HG03066 (cell line): ENCODE data around the gene USP40.

Experiments used
- ATAC-seq: cut with Tn5 transposase; IDR thresholded peaks from one replicate; pipeline ENCODE4 v1.9.1; 2021; ENCODE audit warnings: low read depth; ENCODE audit not compliant: unreplicated experiment

The USP40 gene

GRCh38 chr2:233556881-233557736 is 9.5 kb downstream of the USP40 start:
- ATAC-seq = no peak

DNA sequence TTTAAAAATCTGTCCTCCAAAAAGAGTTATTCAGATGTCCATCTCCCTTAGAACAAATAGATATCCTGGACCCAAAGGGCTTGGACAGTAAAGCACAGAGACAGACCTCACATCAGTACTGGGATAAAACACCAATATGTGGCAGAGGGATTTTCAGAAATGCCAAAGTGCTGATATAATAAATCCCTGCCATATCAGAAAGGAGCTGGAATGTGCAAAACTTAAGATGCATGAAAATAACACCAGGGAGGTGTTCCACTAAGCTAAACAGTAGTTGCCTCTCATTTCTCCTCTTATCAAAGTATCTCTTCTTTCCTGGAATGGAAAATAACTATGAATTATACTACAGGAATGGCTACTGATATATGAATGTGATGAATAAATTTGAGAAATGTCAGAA is 13.2 kb downstream of the USP40 start:
- ATAC-seq = no peak

DNA sequence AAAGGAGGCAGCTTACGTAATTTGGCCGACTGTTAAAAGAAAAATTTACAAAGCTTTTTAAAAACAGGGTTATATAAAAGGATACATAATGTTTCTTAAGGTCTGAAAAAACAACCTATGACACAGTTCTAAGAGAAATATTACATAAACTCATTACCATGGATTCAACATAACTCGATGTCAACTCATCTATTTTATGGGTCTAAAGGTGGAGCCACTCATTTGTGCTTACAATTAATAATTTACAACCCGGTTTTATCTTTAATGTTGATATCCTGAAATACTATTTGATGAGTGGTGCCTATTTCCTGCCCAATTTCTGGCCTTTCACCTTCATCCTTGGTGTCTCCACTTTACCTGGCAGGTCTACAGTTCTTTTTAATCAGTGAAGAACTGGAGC is 15.1 kb downstream of the USP40 start:
- no peak for ATAC-seq

DNA sequence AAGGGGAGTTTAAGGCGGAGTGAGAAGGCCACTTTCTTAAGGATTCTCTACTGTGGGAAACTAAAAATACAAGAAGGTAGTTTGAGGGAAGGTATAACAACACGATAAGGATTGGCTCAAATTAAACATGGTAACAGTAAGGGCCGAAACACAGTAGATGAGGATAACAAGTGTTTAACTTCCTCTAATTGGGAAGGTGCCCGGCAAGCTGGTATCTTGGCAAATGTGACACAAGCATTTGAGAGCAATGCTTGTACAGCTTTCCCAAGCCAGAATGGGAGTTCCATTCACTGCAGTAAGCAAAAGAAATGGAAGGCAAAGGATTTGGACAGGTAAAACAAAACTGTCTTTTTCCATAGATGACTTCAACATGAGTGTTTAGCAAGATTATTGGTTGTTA is 19.8 kb downstream of the USP40 start:
- no peak for ATAC-seq

DNA sequence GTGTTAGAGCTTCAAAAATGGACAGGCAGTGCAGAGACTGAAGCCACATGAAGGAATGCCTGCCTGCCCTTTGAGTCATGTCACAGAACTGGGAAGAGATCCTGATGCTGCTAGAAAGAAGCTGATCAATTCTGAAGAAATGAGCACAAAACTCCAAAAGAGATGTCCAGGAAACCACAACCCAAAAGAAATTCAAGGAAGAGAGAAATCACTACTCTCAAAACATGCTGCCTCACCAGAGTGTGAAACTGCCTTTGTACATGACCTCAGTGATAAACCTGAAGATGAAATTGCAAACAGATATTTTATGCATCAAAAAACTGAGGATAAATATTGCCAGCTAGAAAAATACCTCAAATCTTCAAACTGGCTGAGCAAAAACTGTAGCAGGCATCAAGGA is 20.5 kb downstream of the USP40 start:
- ATAC-seq = no peak

DNA sequence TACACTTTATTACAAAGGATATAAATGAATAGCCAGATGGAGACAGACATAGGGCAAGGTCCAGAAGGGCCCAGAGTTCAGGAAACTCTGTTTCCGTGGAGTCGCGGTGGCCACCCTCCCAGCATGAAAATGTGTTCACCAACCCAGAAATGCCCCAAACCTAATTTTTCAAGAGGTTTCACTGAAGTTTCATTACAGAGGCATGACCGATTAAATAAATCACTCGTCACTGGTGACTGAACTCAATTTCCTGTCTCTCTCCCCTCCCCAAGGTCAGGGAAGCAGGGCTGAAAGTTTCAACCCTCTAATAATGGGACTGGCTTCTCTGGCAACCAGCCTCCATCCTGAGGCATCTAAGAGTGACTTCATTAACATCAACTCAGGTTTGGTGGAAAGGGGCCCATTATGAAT is 22.4 kb downstream of the USP40 start:
- ATAC-seq = no peak

GRCh38 chr2:233542507-233542906 is 24.1 kb downstream of the USP40 start:
- ATAC-seq = no peak

DNA sequence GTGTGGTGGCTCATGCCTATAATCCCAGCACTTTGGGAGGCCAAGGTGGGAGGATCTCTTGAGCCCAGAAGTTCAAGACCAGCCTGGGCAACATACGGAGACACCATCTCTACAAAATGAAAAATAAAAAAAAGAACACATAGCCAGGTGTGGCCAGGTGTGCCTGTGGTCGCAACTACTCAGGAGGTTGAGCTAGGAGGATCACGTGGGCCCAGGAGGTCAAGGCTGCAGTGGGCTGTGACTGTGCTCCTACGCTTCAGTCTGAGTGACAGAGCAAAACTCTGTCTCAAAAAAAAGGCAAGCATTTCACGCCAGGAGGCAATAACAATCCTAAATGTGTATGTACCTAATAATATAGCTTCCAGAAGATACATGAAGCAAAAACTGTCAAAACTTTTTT is 27.8 kb downstream of the USP40 start:
- ATAC-seq = no peak

DNA sequence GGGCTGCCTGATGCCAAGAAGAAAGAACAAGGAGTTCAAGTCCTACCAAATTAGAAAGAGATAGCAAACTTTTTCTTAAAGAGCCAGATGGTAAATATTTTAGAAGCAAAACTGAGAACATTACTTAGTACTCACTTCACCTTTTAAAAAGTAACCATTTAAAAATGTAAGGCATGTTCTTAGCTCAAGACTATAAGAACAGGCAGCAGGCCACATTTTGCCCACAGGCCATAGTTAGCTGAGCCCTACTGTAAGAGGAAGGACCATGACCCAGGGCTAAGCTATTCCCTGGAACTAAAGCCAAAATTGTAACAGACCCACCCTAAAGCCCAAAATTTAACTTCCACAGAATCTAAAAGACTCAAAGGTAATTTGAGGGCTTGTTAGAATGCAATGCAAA is 31.3 kb downstream of the USP40 start:
- ATAC-seq = no peak

GRCh38 chr2:233532971-233533370 is 33.6 kb downstream of the USP40 start:
- ATAC-seq = no peak

GRCh38 chr2:233531955-233532354 is 34.6 kb downstream of the USP40 start:
- ATAC-seq = no peak

DNA sequence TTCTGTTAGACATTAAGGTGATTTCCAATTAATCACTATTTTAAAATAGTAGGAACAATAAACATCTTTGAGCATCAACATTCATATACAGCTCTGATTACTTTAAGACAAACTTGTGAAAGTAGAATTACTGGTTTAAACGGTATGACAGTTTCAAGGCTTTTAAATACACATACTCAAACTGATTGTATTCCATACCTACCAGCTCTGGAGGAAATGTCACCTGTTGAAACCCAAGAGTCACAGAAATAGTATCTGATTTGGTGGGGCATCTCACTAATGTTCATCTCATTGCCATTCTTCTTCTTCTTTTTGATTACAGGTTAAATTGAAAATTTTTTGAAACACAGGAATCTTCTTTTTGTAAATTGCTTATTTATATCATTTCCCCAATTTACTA is 36.2 kb downstream of the USP40 start:
- ATAC-seq = no peak

GRCh38 chr2:233528182-233528581 is 38.4 kb downstream of the USP40 start:
- ATAC-seq = no peak

- no peak for ATAC-seq
Measured at GRCh38 chr2:233525791-233526190, 40.8 kb downstream of the USP40 start.

DNA sequence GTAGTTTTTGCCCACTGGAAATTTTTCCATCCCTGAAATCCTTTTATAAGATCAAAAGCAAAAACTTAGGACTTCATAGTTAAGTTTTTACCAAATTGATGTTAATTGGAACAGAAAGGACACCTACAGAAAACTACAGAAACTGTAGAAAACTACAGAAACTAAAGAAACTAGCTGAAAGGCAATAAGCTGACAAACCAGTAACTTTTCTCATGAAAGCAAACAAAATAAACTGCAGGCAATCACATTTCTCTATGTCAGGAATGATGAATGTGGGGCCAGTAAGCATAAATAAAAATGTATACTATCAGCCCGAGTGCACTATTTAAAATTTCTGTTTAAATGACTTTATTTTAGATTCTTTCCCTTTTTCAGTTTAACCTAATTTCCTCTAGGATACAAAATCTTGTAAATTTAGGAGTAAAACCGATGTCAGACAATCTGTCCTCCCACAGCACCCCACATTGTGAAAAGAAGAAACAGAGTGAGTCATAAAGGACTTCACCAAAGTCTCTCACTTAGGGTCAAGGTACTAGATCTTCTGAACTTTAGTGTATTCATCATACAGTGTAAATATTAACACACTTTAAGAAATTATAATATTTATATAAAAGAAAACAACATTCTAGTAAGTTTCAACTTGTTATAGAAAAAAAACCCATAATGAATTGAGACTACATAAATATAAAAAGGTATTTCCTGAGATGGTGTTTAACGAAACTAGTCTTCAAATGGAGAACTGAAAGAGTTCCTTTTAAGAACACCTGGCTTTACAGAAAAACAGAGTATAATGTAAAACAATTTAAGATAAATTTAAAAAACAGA is 46.6 kb downstream of the USP40 start:
- peak; percentile 95 for ATAC-seq

DNA sequence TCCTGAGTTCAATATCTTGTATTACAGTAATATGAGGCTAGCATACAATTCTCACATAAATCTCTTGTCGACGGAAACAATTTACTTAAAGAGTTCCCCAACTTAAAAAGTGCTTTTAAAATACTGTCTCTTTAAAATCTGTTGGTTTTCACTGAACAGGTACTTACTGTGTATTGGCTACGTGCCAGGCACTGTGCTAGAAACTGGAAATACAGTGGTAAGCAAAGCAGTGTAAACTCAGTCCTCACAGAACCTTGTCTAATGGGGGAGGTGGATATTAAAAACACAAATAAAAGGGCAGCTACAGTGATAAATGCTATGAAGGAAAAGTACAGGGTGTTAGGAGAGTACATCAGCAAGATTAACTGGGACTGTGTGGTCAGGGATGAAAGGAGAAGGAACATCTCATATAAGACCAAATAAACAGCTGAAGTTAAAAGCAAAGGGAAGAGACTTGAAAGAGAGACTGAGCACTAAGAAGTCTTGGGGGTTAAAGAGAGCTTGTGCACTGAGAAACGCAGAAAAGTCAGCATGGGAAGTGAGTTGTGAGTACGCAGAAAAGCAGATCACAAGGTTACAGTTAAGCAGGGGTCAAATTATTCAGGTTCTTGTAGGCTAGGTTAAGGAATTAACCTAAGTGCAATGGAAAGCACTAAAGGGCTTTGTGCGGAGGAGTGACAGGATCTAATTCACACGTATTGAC is 52.5 kb downstream of the USP40 start:
- peak; percentile 63 for ATAC-seq

DNA sequence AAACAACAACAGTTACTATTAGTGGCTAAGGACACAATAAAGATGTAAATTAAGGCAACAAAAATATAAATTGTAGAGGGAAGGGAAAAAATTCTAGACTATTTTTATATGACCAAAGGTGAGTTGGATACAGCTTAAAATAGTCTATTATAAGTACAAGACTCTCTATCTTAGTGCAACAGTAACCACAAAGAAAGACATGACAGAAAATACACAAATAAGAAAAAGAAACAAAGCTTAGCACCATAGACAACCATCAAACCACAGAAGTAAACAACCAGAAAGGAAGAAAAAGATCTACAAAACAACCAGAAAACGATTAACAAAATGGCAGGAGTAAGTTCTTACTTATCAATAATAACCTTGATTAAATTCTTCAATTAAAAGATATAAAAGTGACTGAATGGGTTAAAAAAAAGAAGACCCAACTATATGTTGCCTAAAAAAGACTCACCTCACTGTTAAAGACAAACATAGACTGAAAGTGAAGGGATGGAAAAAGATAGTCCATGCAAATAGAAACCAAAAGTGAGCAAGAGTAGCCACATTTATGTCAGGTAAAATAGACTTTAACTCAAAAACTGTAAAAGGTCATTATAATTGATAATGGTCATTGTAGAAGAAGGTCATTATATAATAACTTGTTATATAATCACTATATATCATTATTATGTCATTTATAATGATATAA is 62.5 kb downstream of the USP40 start:
- ATAC-seq = peak; percentile 60

DNA sequence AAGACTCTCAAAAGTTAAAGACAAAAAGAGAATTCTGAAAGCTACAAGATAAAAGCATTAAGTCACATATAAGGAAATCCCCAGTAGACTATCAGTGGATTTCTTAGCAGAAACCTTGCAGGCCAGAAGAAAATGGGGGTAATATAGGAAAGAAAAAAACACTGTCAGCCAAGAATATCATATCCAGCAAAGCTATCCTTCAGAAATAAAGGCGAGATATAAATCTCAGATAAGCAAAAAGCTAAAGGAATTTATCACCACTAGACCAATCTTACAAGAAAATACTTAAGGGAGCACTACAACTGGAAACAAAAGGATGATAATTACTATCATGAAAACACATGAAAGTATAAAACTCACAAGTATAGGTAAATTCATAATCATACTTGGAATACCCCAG is 63.1 kb downstream of the USP40 start:
- ATAC-seq = no peak

DNA sequence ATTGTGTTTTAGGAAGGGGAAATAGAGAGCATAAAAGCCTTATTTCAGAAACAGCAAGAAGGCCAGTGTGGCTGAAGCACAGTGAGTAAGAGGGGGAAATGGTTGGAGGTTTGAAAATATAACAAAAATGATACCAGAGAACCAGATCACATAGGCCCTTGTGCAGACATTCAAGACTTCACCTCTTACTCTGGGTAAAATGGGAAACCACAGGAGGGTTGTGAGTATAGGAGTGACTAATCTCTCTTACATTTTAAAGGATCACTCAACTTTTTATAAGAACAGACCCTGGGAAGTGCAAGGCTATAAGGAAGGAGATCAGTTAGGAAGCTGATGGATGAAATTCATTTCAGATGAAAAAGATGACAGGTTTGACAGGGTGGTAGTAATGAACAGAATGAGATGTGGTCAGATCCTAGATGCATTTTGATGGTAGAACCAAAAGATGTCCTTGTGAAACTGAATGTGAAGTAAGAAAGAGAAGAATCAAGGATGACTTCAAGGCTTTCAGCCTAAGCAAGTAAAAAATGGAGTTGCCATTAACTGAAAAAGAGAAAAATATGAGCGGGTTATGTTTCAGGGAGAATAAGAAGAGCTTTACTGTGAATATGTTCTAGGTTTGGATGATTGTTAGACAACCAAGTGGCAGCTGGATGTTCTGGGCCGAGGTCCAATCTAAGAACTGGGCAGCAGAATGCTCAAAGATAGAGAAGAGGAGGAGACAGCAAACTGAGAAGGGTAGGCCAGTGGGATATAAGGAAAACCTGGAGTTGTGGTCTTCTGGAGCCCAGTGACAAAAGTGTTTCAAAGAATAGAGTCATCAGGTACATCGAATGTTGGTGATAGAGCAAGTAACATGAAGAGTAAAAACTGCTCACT is 65.1 kb downstream of the USP40 start:
- no peak for ATAC-seq

GRCh38 chr2:233499928-233500327 is 66.7 kb downstream of the USP40 start:
- no peak for ATAC-seq
